ENCODE results near the gene PTOV1.

GRCh38 chr19:49848938-49849337, 2.0 kb upstream of the PTOV1 start:
- TF ChIP-seq REST (IDR thresholded peaks at IDR 0.05; ENCODE audit: low read depth) (no peak), TAF1 (IDR thresholded peaks at IDR 0.05; ENCODE audit: low read depth) (no peak), YY1 (IDR thresholded peaks at IDR 0.05; ENCODE audit: low read depth) (no peak), CREB1 (IDR thresholded peaks at IDR 0.05; ENCODE audit: low read depth) (no peak), FOXM1 (IDR thresholded peaks at IDR 0.05; ENCODE audit: borderline replicate concordance, low read depth) (no peak), RAD21 (IDR thresholded peaks at IDR 0.05; ENCODE audit: low read depth) (no peak), EGR1 (IDR thresholded peaks at IDR 0.05) (no peak), MAX (IDR thresholded peaks at IDR 0.05) (no peak), TEAD4 (IDR thresholded peaks at IDR 0.05) (no peak), TCF12 (IDR thresholded peaks at IDR 0.05; ENCODE audit: low read depth) (no peak)
